Astrocyte of the spinal cord (primary cell): ENCODE results near the gene ALDH1L2.
A peak's percentile ranks its signal among the peaks of the same experiment; 100 is the strongest.

Source experiments
- DNase-seq: peaks from one replicate; pipeline ENCODE4 v3.0.0; 2011; ENCODE audit warnings: low read depth, low spot score
- H3K4me3 ChIP-seq: 2 replicates; pipeline ENCODE4 v1.5.1; 2011; ENCODE audit warnings: low read depth, mild to moderate bottlenecking, low read length, moderate library complexity
- CTCF ChIP-seq: IDR thresholded peaks from 2 replicates; pipeline ENCODE4 v1.5.1; 2012; ENCODE audit warnings: low read depth, mild to moderate bottlenecking, low read length, inconsistent platforms
- in situ Hi-C: cut with HindIII; loops from 2 replicates; pipeline ENCODE4 v1.10.0; 2017; ENCODE audit warnings: low sequenced_read_pairs

The ALDH1L2 gene

GRCh38 chr12:105107494-105108371 lies 23.5 kb upstream of the ALDH1L2 start, which contains the start of gene WASHC4:
WASHC4 (plus strand) TSS chr12:105107731; CDS start chr12:105107801, 70 bp downstream.
- no peak for TF ChIP-seq CTCF
- in situ Hi-C loops = no loop called here
- peak; percentile 91 for DNase-seq
- H3K4me3 ChIP-seq = peak within 1 kb of the TSS; percentile 91

GRCh38 chr12:105107171-105107493 lies 22.9 kb upstream of the ALDH1L2 start:
- TF ChIP-seq CTCF = no peak
- peak overlapping the region; percentile 91 for H3K4me3 ChIP-seq
- peak; percentile 76 for DNase-seq
- in situ Hi-C loops = no loop called here

GRCh38 chr12:105106621-105107020 lies 22.4 kb upstream of the ALDH1L2 start:
- in situ Hi-C loops = no loop called here
- DNase-seq = no peak
- TF ChIP-seq CTCF = no peak
- H3K4me3 ChIP-seq = peak overlapping the region; percentile 91

- TF ChIP-seq CTCF = no peak
- H3K4me3 ChIP-seq = no peak overlapping the region
- in situ Hi-C loops = no loop called here
- DNase-seq = no peak
Measured at GRCh38 chr12:105104762-105105161, 20.5 kb upstream of the ALDH1L2 start.

GRCh38 chr12:105102673-105103072 lies 18.4 kb upstream of the ALDH1L2 start:
- no peak overlapping the region for H3K4me3 ChIP-seq
- TF ChIP-seq CTCF = no peak
- in situ Hi-C loops = no loop called here
- no peak for DNase-seq

GRCh38 chr12:105100998-105101397 lies 16.7 kb upstream of the ALDH1L2 start:
- TF ChIP-seq CTCF = no peak
- no peak for DNase-seq
- in situ Hi-C loops = no loop called here

More at GRCh38 chr12:105100998-105101397, 16.7 kb upstream of the ALDH1L2 start:
- H3K4me3 ChIP-seq = no peak overlapping the region
